T-helper 1 cell (primary cell): ENCODE results near the gene HOXD9.

Experiments
- DNase-seq, 5 donors: peaks; one replicate each; pipeline ENCODE4 v3.0.0-alpha.2; 2012 to 2020

HOXD9 gene

DNA sequence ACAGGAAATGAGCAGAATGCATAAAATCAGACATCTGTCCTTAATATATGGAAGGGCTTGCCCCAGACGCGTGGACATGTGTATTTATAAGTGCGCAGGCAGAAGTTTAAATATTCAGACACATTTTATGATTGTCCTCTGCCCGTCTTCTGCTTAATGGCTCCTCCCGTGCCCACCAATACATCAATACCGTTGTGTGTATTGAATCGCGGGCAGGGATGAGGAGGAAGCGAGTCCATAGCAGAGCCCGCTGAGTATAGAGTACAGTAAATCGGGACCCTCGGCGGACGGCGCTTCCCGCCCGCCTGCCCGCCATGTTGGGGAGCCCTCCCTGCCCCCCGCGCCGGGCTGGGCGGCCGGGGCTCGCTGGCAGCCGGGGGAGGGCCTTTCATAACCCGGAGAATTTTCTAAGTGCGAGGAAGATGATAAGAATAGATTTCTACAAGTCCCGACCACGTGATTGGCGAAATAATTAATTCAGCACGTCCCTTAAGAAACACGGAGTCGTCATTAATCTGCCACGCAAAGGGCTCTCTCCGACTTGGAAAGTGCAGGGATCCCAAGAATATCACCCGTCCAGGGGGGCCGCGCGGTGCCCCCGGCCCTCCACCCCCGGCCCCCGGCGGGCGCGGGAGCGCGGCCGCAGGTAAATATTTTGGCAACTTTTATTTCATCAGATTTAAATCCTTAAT lies 34.4 kb downstream of the HOXD9 start, which contains the start of gene HOXD3:
HOXD3 (plus strand) TSS at position 501 of the 692 bp plus-strand sequence. CDS start 11,808 bp downstream, outside the sequence.
- no peak for DNase-seq

DNA sequence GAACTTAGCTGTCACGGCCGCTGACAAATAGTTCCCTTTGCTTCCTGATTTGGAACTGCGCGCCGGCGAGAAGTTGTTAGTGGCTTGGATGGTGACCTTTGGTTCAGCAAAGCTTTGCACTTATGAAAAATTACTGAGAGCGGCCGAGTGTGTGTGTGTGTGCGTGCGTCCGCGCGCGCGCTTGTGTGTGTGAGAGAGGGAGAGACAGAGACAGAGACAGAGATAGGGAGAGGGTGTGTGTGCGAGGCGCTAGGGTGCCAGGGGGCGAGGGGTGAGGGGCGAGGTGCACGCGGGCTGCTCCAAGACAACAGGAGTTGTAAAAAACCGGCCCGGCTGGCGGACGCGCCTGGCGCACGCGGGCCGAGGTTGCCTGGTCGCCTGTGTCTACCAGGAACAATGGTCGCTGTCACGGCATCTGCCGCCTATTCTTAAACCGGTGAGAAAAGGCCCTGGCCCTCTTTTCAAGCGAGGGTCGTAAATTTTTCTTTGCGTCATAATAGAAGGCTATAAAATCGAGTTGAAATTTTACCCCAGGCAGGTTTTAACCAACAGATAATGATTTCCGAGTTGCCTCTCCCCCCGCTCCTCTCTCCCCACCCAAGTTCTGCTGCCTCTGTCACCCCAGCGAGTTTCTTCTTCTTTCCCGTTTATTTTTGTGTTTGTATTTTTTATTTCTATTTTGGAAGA lies 35.1 kb downstream of the HOXD9 start:
- DNase-seq = no peak

DNA sequence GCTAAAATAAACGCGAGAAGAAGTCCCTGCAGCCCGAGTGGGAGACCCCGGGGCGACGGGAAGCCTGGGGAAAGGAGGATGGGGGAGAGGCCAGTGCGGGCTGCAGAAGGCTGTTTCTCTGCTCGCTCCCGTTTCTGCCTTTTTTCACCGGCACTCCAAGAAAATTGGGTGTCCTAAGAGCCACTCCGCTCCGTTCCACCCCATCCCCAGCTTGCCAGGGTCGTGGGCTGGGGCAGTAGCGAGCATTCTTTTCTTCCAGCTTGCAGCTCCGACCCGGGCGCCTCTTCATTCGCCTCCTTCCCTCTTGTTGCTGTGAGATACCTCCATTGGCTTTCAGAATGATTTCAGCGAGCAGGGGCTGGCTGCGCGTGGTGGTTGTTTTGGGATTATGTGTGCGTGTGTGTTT lies 35.7 kb downstream of the HOXD9 start:
- no peak for DNase-seq

DNA sequence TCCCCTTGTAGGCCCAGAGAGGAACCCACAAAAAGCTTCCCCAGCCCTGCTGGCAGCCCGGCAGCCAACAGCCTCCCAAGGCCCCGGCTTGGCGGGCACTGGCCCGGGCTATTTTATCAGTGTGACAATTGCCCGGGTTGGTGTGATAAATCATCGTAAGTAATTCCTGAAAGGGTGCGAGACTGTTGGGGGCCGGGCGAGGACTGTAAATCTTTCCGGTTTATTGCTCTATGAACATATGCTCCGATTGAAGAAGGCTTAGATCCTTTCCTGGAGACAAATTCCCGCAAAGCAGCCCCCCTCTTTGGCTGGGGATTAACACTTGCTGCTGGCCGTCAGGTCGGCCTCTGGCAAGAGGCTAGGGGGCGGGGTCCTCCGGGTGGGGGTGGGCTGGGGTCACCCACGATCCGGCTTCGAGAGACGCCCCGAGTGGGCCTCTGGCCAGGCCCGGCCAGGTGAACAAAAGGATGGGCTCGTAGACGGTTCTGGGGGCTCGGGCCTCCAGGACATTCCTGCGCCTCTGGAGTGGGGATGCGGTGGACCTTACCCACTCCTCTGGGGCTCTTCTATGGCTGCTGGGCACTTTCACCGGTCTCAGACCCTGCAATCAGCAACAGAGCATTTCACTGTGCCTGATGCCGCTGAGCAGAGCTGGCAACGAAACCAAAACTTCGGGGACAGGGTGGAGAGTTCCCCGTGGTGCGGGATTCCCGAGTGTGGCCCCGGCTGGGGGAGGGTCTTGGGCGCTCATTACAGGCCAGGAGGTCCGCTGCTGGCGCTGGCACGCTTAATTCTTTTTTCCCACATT lies 36.5 kb downstream of the HOXD9 start:
- no peak for DNase-seq

DNA sequence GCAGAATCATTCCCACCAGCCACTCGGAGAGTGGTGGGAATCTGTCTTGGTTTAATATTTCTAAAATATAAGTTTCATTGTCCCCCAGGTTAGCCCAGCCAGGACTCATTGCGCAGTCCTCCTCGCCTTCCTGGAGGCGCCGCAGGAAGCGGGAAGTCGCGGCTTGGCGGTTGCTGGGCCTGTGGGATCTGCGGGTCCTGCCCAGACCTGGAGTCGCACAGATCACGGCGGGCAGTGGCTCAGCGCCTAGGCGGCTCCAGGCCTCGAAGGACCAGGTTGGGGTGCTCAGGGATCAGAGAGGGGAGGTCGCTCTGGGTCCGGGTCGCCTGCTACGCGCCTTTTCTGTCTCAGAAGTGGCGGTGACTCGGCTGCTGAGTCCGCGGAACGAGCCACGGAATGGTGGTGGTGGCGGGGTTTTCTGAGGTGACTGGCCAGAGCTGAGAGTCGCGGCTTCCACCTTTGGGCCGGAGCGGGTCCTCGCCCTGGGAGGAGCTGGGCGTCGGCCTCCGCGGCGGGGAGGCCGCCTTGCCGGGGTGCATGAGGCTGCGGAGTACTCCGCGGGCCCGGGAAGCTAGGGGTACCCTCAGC lies 37.2 kb downstream of the HOXD9 start:
- no peak for DNase-seq

DNA sequence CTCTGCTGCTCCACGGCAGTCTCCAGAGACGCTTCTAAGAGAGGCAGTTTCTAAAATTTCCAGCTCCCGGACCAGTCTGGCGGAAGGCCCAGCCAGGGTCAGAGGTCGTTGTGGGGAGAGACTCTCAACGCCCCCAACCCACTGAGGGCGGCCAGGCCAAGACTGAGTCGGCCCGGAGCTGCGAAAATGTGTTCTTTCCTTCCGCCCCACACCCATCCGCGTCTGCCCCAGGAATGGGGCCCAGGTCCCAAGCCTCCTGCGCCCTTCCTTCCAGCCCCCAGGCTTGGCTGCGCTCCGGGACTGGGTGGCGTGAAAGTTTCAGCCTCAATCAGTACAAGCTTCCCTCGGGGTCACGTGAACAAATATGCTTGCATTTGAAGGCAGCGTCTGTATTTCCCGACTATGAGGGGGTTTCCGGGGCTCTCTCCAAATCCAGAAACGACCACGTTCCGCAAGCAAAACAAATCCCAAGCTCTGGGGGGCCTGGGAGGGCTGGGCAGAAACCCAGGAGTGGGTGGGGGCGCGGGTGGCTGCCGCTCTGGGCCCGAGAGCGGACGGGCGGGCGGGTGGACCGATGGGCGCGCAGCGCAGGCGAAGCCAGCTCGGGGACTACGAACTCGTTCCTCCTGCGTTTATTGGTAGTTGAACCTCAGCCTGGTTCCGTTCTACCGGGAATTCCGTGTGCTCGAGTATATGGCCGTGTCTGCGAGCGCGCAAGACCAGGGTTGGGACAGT lies 37.9 kb downstream of the HOXD9 start:
- DNase-seq = no peak

DNA sequence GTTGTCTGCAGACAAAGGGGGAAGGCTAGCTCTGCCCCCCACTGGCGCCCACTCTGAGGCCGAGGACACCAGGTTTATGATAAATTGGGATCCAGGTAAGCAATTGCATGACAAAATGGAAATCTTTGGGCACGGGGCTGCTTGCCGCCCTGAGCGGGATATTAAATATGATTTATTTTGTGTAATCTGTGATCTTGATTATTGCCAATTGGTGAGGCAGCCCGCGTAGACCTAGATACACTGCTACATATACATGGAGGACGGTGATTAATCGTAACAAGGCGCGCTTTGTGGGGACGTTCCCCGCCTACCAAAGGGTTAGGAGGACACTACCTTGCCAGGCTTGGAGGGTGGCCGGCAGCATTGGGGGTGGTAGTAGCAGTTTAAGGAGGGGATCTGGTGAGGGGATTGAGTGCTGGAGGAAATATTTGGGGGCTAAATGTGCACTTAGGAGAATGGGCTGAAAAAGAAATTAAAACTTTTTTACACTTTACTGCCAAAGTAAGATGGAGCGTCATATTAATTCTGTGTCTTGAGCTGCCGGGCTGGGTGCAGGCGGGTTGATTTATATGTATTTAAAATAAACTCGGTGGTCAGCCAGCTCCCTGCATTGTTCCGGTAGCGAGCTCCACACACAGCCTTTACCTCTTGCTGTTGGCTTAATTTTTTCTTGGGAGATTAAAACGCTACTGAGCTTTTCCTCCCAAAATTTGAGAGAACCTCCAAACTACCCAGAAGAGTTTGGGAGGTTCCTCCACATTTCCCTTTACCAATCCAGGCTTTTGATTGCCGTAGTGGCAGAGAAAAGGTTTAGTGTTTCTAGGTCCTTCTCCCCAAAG lies 38.7 kb downstream of the HOXD9 start:
- DNase-seq = no peak

DNA sequence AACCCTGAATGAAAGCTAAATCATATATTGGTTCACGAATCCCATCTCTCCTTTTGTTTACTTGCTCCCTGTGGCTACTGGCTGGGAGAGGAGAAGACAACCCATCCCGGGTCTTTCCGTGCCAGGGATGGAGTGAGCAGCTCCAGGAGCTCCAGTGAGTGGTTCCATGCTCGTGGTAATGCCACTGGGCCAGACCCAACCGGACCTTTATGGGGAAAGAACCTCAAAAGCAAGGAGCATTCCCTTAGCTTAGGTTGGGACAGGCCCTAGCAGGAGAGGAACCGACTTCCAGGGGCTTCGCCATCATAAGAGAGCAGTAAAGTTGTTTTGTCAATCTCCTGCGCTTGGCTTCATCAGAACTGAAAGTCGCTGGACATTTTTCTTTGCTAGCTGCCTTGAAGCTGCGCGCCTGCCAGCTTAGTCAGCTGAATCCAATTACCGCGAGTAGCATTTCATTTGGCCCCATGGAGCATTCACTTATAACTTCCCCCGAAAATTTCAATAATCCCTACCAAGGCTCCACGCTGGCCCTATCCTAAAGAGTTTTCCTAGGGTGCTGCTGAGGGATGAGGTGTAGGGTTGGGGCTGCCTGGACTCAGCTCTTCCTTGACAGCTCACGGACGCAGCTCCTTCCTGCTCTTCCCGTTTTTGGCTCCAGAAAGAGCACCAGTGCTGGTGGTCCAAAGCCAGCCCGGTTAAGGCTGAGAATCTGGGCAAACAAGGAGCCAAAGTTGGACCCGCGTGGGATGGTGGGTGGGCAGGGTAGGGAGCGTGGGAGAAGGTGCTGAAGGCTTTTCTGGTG lies 39.5 kb downstream of the HOXD9 start:
- no peak for DNase-seq

DNA sequence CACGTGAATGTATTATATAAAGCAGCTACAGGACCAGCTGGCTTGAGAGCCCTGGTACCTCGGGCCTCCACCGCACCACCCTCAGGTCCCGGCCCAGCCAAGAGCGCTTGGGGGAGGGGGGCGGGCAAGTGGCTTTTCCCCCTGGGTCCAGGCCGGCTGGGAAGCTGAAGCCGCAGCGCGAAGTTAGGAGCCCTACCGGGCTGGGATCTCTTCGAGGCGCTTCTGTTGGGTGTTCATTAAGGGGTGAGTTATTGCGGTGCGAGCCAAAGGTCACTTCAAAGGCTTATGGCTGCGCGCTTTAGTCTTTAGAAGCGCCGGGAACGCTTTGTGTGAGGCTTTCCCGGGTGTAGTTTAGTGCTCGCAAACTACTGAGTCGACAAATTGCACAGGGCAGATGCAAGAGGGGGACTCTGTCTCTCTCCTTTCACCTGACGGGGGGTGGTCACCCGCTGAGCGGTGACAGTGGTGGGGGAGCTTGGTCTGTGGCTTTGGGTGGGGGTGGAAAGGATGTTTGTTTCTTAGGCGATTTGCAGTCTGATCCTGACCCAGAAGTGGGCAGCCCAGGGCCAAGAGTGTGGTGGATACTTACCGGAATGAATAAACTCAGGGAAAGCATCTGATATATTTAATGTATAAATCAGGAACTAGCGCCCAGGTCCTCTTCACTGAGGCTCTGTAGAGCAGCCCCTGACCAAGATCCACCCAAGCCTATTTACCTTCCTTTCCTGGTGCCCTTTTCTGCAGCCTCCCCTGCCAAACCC lies 40.6 kb downstream of the HOXD9 start:
- DNase-seq = no peak

DNA sequence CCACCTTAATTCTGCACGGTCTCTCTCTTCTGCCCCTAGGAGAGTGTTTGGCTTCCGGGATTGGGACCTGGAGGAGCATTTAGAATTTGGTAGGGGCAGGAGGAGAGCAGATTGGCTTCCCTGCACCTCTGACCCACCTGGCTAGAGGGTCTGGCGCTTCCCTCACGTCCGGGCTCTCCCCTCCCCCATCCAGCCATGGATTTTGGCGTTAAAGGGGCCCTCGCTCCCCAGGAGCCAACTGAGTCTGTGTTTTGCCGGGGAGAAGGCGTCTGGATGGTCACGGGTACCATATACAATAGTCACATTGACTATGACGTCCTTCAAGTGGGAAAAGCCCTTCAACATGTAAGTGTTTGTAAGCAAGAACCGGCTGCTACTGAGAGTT lies 41.1 kb downstream of the HOXD9 start:
- no peak for DNase-seq

DNA sequence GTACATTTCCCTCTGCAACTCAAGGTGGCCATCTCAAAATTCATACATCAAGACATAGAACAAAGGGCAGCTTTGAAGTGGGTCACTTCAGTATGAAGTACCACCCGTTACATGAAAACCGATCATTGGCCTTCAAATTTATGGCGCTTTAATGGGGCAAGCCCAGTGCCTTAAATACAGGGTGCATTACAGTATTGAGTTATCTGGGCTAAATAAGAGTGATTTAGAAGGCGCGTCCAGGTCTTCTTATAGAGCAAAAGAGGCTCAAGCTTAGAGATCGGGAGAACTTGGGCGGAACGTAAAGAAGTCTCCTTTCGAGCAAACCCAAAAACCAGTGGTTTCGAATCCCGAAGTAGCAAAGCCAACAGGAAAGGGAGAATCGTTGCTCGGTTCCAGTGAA lies 41.7 kb downstream of the HOXD9 start:
- DNase-seq = no peak

DNA sequence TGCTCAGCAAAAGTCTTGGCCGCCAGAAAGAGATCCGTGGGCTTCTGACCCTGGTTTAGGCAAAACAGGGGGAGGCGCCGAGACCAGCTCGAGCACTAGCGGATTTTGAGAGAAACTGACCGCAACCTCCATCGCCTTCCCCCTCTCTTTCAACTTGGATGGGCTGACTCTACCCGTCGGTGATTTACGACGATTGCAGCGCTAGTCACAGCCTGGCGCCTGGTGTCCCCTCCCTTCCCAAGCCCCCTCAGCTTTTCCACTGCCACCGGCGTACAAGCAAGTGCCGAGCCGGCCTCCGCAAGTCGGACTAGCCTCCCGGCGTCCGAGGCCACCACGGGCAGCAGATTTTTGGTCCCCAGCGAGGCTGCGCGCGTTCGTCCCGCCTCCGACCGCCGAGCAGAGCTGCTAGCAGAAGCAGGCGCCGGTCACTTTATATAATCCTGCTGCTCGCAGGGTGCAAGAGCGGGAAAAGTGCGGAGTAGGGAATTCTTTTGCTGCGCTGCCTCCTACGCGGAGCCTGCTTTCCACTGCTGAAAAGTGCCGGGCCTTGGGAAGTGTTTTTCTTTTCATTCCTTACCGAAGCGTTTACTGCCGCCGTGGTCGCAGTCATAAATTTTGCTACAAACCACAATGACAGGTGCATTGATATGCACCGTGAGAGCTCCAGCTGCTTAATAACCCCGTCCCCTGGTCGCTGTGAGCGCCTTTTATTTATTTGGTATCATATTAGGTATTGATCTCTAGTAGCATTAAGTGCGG lies 42.3 kb downstream of the HOXD9 start:
- no peak for DNase-seq

DNA sequence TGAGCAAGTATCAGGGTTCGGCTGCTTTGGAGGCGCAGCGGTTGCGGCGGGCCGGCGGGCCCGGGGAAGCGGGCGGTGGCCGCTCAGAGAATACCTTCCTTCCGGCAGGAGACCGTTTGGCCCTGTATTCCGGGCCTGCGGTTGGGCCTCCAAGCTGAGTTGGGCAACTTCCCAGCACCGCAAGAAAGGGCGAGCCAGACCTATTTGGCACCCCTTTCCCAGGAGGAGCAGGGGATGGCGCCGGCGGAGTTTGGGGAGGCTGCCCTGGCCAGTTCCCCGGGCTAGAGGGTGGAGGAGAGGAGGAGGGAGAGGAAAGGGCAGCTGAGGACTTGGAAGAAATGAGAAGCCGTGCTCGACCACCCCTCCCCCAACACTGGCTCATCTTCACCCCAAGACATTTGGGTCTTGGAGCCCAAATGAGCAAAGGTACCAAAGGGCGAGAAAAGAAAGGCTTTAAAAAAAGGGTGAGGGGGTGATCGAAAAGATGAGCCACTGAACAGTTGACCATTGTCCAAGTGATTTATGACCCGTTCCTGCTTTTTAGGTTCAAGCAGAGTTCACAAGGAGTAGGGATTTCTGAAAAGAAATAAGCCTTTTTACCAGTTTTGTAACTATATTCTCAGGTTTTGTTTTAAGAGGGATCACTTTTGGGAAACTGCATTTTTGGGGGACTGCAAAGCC lies 43.0 kb downstream of the HOXD9 start:
- DNase-seq = no peak

DNA sequence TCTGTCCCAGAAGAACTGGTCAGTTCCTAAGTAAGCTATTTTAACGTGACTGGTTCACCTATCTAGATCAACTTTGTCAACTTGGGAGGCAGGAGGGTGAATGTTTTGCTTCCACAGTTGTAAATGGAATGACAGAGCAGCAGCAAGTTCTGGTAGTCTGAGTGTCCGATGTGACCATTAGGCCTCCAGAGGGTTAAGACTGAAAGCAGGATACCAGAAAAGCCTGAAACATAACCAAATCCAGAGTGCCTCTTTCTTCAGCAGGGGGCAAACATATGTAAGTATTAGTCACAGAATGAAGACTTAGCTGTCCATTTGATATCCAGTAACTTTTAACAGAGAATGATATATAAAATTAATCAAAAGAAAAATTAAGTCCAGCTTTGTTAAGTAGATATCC lies 43.8 kb downstream of the HOXD9 start:
- DNase-seq = no peak

DNA sequence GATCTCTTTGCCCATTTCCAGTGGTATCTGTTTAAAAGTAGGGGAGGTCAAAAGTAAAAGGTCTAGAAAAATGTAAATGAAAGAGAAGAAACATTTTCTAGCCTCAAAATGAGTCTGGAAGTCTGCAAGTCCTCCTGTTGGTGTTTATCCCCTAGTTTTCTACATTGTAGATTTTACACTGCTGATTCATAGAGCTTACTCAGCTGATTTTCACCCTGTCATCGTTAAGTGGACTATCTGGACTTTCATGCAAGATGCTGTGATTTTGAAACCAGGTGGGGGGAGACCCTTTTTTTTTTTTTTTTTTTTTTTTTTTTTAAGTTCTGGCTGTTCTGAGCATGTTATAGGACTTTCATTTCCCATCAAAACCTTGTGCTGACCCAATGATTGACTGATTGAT lies 44.9 kb downstream of the HOXD9 start:
- DNase-seq = no peak

DNA sequence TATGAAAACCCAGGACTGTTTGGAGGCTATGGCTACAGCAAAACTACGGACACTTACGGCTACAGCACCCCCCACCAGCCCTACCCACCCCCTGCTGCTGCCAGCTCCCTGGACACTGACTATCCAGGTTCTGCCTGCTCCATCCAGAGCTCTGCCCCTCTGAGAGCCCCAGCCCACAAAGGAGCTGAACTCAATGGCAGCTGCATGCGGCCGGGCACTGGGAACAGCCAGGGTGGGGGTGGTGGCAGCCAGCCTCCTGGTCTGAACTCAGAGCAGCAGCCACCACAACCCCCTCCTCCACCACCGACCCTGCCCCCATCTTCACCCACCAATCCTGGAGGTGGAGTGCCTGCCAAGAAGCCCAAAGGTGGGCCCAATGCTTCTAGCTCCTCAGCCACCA lies 46.7 kb downstream of the HOXD9 start:
- no peak for DNase-seq

DNA sequence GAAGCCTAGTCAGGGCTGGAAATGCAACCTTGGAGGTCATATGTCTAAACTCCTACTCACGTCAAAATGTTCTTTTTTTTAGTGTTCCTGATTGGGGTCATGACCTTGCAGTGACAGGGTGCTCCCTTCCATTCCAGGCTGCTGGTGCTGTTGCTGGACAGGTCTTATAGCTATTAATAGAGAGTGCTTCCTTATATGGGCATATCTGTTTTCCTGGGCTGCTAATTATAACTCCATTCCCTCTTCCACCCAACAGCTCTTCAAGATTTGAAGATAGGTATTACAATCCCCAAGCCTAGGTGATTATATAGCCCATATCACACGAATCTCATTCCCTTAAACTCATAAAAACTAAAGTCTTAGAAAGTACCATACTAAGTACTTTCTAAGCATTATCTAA lies 47.2 kb downstream of the HOXD9 start:
- DNase-seq = no peak

DNA sequence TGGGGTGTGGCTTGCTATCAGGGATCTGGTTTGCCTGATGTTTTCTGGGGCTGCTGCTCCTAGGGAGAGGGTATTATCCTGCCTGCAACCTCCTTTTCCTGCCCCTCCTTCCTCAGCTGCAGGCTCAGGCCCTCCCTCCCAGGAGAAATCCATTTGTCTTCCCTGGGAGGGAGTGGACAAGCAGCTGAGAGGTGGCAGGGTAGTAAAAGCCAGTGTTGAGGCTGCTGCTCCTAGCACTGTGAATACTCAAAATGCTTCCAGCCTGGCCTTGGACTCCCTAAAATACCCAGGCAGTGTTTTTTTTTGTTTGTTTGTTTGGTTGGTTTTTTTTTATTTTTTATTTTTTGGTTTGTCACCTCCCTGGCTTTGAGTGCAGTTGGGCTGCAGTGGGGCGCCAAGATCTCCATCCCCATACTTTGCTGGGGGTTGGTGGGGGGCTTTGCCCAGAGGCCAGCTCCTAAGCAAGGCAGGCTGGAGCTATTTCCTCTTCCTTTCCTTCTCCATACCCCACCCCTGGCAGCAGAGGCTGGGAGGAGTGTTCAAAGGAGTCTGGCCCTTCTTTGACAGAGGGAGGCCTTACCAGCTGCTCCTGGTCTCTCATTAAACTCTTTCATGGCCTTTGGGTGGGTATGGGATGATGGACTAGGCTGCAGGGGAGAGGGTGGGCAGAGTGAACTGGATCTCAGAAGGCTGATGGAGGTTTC lies 48.2 kb downstream of the HOXD9 start:
- DNase-seq = no peak
